SU-DHL-6 (cell line): ENCODE data around the gene TMEM117.

Source experiments
- H2AFZ ChIP-seq: fragments of 200-600 bp; sonication (generic); 2 replicates; pipeline ENCODE4 v1.6.1; 2014; ENCODE audit warnings: low read depth, mild to moderate bottlenecking, moderate library complexity, mixed read lengths, antibody characterized with exemption, low read length; ENCODE audit not compliant: severe bottlenecking
- H3F3A ChIP-seq: fragments of 200-600 bp; shearing (Covaris generic); 2 replicates; pipeline ENCODE4 v1.6.0; 2016; ENCODE audit warnings: antibody characterized with exemption, mild to moderate bottlenecking; ENCODE audit not compliant: insufficient read depth
- H3K27ac ChIP-seq: fragments of 200-600 bp; sonication (generic); 2 replicates; pipeline ENCODE4 v1.5.1; 2016; ENCODE audit warnings: low read depth, mild to moderate bottlenecking, low read length, moderate library complexity, mixed read lengths
- H3K27me3 ChIP-seq: fragments of 200-600 bp; sonication (generic), shearing (Covaris generic); 2 replicates; pipeline ENCODE4 v1.6.0; 2014; ENCODE audit warnings: mild to moderate bottlenecking, low read length
- H3K36me3 ChIP-seq: fragments of 200-600 bp; sonication (generic); 2 replicates; pipeline ENCODE4 v1.6.1; 2014; ENCODE audit warnings: mild to moderate bottlenecking, low read length, mixed read lengths
- H3K4me2 ChIP-seq: fragments of 300-600, 200-600 bp; shearing (Covaris generic), sonication (generic); 2 replicates; pipeline ENCODE4 v1.6.0; 2014; ENCODE audit warnings: low read length, low read depth, mild to moderate bottlenecking; ENCODE audit not compliant: poor library complexity, severe bottlenecking
- H3K4me3 ChIP-seq: fragments of 200-600 bp; sonication (generic); 2 replicates; pipeline ENCODE4 v1.5.1; 2014; ENCODE audit warnings: antibody characterized with exemption, low read length, mild to moderate bottlenecking, mixed read lengths; ENCODE audit not compliant: insufficient read depth, poor library complexity, severe bottlenecking
- H3K79me2 ChIP-seq: fragments of 200-600 bp; sonication (generic); 2 replicates; pipeline ENCODE4 v1.6.1; 2014; ENCODE audit warnings: mild to moderate bottlenecking, low read length, moderate library complexity; ENCODE audit not compliant: insufficient read depth
- H3K9ac ChIP-seq: fragments of 200-600 bp; sonication (generic); 2 replicates; pipeline ENCODE4 v1.7.0; 2014; ENCODE audit warnings: mild to moderate bottlenecking, low read length
- H3K9me2 ChIP-seq: fragments of 200-600 bp; sonication (generic); replicated peaks from 2 replicates; pipeline ENCODE4 v1.6.1; 2014; ENCODE audit warnings: low read length; ENCODE audit not compliant: insufficient read depth
- H3K9me3 ChIP-seq: fragments of 200-600 bp; sonication (generic); 2 replicates; pipeline ENCODE4 v1.6.1; 2014; ENCODE audit warnings: low read length, mixed read lengths; ENCODE audit not compliant: insufficient read depth
- H4K20me1 ChIP-seq: fragments of 200-600 bp; sonication (generic); 2 replicates; pipeline ENCODE4 v1.6.1; 2014; ENCODE audit warnings: low read depth, mild to moderate bottlenecking, antibody characterized with exemption, low read length, moderate library complexity, mixed read lengths
- EZH2phosphoT487 ChIP-seq: fragments of 200-600 bp; sonication (generic), shearing (Covaris generic); conservative IDR thresholded peaks from 2 replicates; pipeline ENCODE4 v1.6.1; 2018; ENCODE audit warnings: mild to moderate bottlenecking, antibody characterized with exemption, low read length, moderate library complexity, mixed read lengths
- TF ChIP-seq, protein P1 (sequence below): fragments of 200-600 bp; sonication (generic); IDR thresholded peaks from one replicate; pipeline ENCODE4 v1.5.1; 2017; ENCODE audit warnings: antibody characterized with exemption, mild to moderate bottlenecking, low read length, moderate library complexity; ENCODE audit not compliant: insufficient read depth, poor library complexity, severe bottlenecking

Gene TMEM117

DNA sequence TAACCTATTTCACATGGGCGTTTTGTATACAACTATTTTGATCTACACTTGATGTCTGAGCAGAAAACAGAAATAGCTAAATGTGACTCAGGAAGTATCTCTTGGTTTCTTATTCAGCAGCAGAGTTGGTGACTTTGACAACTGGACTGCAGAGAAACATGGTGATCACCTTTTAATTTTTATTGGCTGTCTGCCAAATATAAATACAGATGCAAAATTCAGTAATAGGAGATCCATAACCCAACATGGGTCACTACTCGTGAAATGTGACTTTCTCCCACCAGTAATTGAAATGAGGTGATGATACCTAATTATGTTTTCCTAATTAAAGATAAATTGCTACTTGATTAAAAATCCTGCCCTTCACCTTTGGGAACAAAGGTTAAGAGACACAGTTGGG is 553.2 kb downstream of the TMEM117 start:
- Histone ChIP-seq H3K36me3 (no peaks in the 10 kb centered on the region), H3F3A (no peaks in the 10 kb centered on the region), H4K20me1 (no peaks in the 10 kb centered on the region), H3K79me2 (no peaks in the 10 kb centered on the region), H3K4me3 (no peak overlapping the region), H3K27me3 (no peaks in the 10 kb centered on the region), H3K4me2 (no peak overlapping the region), H2AFZ (no peak overlapping the region), H3K27ac (no peak overlapping the region), H3K9me2 (no peaks in the 10 kb centered on the region), H3K9ac (no peak overlapping the region), H3K9me3 (no peaks in the 10 kb centered on the region)
- no peak for TF ChIP-seq EZH2phosphoT487
- TF ChIP-seq, protein P1, sequence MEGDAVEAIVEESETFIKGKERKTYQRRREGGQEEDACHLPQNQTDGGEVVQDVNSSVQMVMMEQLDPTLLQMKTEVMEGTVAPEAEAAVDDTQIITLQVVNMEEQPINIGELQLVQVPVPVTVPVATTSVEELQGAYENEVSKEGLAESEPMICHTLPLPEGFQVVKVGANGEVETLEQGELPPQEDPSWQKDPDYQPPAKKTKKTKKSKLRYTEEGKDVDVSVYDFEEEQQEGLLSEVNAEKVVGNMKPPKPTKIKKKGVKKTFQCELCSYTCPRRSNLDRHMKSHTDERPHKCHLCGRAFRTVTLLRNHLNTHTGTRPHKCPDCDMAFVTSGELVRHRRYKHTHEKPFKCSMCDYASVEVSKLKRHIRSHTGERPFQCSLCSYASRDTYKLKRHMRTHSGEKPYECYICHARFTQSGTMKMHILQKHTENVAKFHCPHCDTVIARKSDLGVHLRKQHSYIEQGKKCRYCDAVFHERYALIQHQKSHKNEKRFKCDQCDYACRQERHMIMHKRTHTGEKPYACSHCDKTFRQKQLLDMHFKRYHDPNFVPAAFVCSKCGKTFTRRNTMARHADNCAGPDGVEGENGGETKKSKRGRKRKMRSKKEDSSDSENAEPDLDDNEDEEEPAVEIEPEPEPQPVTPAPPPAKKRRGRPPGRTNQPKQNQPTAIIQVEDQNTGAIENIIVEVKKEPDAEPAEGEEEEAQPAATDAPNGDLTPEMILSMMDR: no peak

DNA sequence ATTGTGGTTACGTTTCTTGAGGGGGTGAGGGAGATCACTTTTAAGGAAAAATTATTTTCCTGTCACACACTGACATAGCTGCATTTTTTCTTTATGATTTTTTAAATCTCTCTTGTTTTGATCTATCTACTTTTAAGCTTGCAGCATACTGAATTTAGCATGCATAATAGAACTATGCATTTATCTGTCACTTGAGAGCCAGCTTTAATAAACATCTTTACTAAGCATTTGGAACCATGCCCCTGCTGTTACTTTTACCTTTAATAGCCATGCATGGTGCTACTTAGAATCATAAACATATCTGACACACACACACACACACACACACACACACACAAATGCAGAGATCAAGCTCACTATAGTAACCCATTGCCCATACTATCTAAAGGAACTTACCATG is 554.0 kb downstream of the TMEM117 start:
- no peak overlapping the region for H3K4me2 ChIP-seq
- H3K79me2 ChIP-seq: no peaks in the 10 kb centered on the region
- H3K9ac ChIP-seq: no peak overlapping the region
- no peak overlapping the region for H2AFZ ChIP-seq
- no peaks in the 10 kb centered on the region for H4K20me1 ChIP-seq
- H3K9me3 ChIP-seq: no peaks in the 10 kb centered on the region
- no peaks in the 10 kb centered on the region for H3K27me3 ChIP-seq
- TF ChIP-seq, protein P1: no peak
- TF ChIP-seq EZH2phosphoT487: no peak
- H3K9me2 ChIP-seq: no peaks in the 10 kb centered on the region
- H3K36me3 ChIP-seq: no peaks in the 10 kb centered on the region
- H3K27ac ChIP-seq: no peak overlapping the region
- H3K4me3 ChIP-seq: no peak overlapping the region
- no peaks in the 10 kb centered on the region for H3F3A ChIP-seq

DNA sequence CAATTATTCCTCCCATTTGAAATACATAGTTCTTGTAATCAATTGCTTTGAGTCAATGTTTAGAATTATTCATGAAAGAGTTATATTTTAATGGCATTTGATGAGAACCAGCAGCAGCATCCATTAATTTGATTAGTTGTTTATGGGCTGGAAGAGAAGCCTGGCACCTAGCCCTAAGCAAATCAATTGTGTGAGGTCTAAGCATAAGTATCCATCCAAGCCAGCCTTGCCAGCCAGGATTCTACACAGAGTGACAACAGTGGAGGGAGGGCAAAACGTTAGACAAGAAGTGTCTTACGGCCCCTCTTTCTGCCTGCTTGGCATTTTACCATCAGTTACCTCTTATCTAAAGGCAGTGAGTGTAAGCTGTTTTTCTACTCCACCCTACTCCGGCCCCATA is 561.8 kb downstream of the TMEM117 start:
- Histone ChIP-seq H3K4me2 (no peak overlapping the region), H3K79me2 (no peaks in the 10 kb centered on the region), H3K27me3 (no peaks in the 10 kb centered on the region), H3K36me3 (no peaks in the 10 kb centered on the region), H3K9me2 (no peaks in the 10 kb centered on the region), H3K4me3 (no peak overlapping the region), H3K9ac (no peak overlapping the region), H3F3A (no peaks in the 10 kb centered on the region), H4K20me1 (no peaks in the 10 kb centered on the region), H3K27ac (no peak overlapping the region), H2AFZ (no peak overlapping the region), H3K9me3 (no peaks in the 10 kb centered on the region)
- TF ChIP-seq, protein P1: no peak
- no peak for TF ChIP-seq EZH2phosphoT487

DNA sequence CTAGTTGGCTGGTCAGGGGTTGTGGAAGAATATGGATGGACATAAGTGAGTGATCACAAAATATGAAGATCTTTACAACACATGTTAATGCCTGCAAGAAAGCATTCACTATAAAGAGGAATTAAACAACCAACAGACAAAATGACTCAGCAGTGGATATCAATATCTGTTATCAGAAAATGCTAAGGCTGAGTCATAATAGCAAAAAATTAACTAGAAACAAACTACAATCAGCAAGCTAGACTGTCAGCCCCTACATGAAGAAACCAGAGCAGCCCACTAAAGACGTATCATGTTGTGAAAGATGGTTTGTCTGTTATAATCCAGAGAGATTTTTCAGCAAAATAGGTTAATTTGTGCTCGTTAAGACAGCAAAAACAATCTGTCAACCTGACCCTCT is 567.3 kb downstream of the TMEM117 start:
- Histone ChIP-seq H3F3A (no peaks in the 10 kb centered on the region), H3K9me3 (no peaks in the 10 kb centered on the region), H3K27me3 (no peaks in the 10 kb centered on the region), H3K36me3 (no peaks in the 10 kb centered on the region), H3K9me2 (no peaks in the 10 kb centered on the region), H3K9ac (no peak overlapping the region), H2AFZ (no peak overlapping the region), H3K4me3 (no peak overlapping the region), H3K4me2 (no peak overlapping the region), H3K79me2 (no peaks in the 10 kb centered on the region), H3K27ac (no peak overlapping the region), H4K20me1 (no peaks in the 10 kb centered on the region)
- TF ChIP-seq, protein P1: no peak
- no peak for TF ChIP-seq EZH2phosphoT487
